ENCODE measurements around the gene SCUBE1. TPM values are rescaled to one million over a fixed set of nuclear protein-coding genes. Genes with fewer than 3 reads are reported as not detected.

SCUBE1 gene
- total and polyA plus RNA-seq, 4 donors: 1.6 to 7.9 (median 5.0) TPM

- Histone ChIP-seq H3K9ac (ENCODE audit: insufficient read depth in 1 of 2, low read length in 2 of 2) (no peak overlapping the region), H3K27me3 (ENCODE audit: control insufficient read depth in 3 of 3, insufficient read depth in 3 of 3, low read length in 2 of 3) (peaks cover 0 to 11% (median 10%) of the 10 kb centered on the region in 3 donors), H3K27ac (ENCODE audit: low read depth in 1 of 2, low read length in 1 of 2) (no peak overlapping the region), H3K36me3 (ENCODE audit: control insufficient read depth in 4 of 4, insufficient read depth in 4 of 4, low read length in 4 of 4) (no peaks in the 10 kb centered on the region), H3K4me1 (ENCODE audit: control insufficient read depth in 5 of 5, insufficient read depth in 5 of 5, low read length in 5 of 5) (peaks cover 2 to 23% (median 13%) of the 10 kb centered on the region in 5 donors), H3K4me3 (no peak overlapping the region), H3K9me3 (ENCODE audit: control insufficient read depth in 4 of 4, insufficient read depth in 3 of 4, low read length in 3 of 4) (no peaks in the 10 kb centered on the region)
- no peak for TF ChIP-seq CTCF (IDR thresholded peaks at IDR 0.05; ENCODE audit: control extremely low read depth, extremely low read depth)
- 87 to 89% methylated on average over 13 of the region's 13 CpGs for WGBS, 2 donors
- no peak for ATAC-seq (ENCODE audit: insufficient read depth, low FRiP score)
- DNase-seq: no peak
Observed at GRCh38 chr22:43267981-43268660, 75.1 kb downstream of the SCUBE1 start.

GRCh38 chr22:43267332-43267980 lies 75.7 kb downstream of the SCUBE1 start:
- Histone ChIP-seq H3K27ac (ENCODE audit: low read depth in 1 of 2, low read length in 1 of 2) (no peak overlapping the region), H3K4me3 (no peak overlapping the region), H3K9me3 (ENCODE audit: control insufficient read depth in 4 of 4, insufficient read depth in 3 of 4, low read length in 3 of 4) (no peaks in the 10 kb centered on the region), H3K27me3 (ENCODE audit: control insufficient read depth in 3 of 3, insufficient read depth in 3 of 3, low read length in 2 of 3) (peaks cover 0 to 15% (median 11%) of the 10 kb centered on the region in 3 donors), H3K36me3 (ENCODE audit: control insufficient read depth in 4 of 4, insufficient read depth in 4 of 4, low read length in 4 of 4) (no peaks in the 10 kb centered on the region), H3K9ac (ENCODE audit: insufficient read depth in 1 of 2, low read length in 2 of 2) (no peak overlapping the region), H3K4me1 (ENCODE audit: control insufficient read depth in 5 of 5, insufficient read depth in 5 of 5, low read length in 5 of 5) (peaks cover 2 to 29% (median 13%) of the 10 kb centered on the region in 5 donors)
- DNase-seq: no peak
- WGBS, 2 donors: 84 to 90% methylated on average over 13 of the region's 13 CpGs
- TF ChIP-seq CTCF (IDR thresholded peaks at IDR 0.05; ENCODE audit: control extremely low read depth, extremely low read depth): no peak
- no peak for ATAC-seq (ENCODE audit: insufficient read depth, low FRiP score)

- no peak overlapping the region for H3K9ac ChIP-seq (ENCODE audit: insufficient read depth in 1 of 2, low read length in 2 of 2)
- no peak for ATAC-seq (ENCODE audit: insufficient read depth, low FRiP score)
- DNase-seq: no peak
- H3K27me3 ChIP-seq (ENCODE audit: control insufficient read depth in 3 of 3, insufficient read depth in 3 of 3, low read length in 2 of 3): peaks cover 0 to 15% (median 11%) of the 10 kb centered on the region in 3 donors
- no peak overlapping the region for H3K27ac ChIP-seq (ENCODE audit: low read depth in 1 of 2, low read length in 1 of 2)
- no peaks in the 10 kb centered on the region for H3K36me3 ChIP-seq (ENCODE audit: control insufficient read depth in 4 of 4, insufficient read depth in 4 of 4, low read length in 4 of 4)
- no peak overlapping the region for H3K4me3 ChIP-seq
- no peaks in the 10 kb centered on the region for H3K9me3 ChIP-seq (ENCODE audit: control insufficient read depth in 4 of 4, insufficient read depth in 3 of 4, low read length in 3 of 4)
- no peak for TF ChIP-seq CTCF (IDR thresholded peaks at IDR 0.05; ENCODE audit: control extremely low read depth, extremely low read depth)
- peaks cover 2 to 33% (median 13%) of the 10 kb centered on the region in 5 donors for H3K4me1 ChIP-seq (ENCODE audit: control insufficient read depth in 5 of 5, insufficient read depth in 5 of 5, low read length in 5 of 5)
- 79 to 91% methylated on average over 9 of the region's 9 CpGs for WGBS, 2 donors
Observed at GRCh38 chr22:43266076-43266475, 77.1 kb downstream of the SCUBE1 start.
